OCI-M2 (cell line): ENCODE results near the gene TOX2.

Experiments
- DNase-seq: peaks from one replicate; lab custom pipeline; 2025; ENCODE audit not compliant: unreplicated experiment; lab: John Stamatoyannopoulos, UW

TOX2 gene

DNA sequence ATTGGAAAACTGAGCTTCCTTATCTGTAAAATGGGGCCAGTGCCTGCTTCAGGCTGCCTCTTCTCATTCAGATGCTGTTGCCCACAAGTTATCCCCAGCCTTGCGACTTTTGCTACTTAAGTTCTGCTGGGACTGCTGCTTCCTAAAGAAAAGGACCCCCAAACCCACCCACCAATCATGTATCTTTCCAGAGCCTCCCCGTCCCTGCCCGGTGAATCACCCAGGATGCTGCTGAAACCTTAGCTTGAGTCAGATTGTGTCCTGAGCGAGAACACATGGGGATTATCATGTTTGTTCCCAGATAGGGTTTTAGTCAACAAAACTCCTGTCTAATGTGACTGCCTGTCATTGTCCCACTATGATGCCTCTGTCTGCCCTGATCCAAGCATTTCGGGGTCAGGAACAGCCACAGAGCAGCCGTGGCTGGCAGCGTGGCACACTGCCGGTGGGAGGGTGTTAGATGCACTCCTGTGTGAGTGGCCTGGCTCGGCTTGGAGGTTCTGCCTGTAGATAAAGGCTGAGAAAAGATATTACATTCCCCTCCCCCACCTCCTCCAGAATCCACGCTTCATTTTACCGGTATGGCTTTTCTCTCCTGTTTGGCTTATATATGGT, 79.9 kb downstream of the TOX2 start:
- DNase-seq, result no peak

DNA sequence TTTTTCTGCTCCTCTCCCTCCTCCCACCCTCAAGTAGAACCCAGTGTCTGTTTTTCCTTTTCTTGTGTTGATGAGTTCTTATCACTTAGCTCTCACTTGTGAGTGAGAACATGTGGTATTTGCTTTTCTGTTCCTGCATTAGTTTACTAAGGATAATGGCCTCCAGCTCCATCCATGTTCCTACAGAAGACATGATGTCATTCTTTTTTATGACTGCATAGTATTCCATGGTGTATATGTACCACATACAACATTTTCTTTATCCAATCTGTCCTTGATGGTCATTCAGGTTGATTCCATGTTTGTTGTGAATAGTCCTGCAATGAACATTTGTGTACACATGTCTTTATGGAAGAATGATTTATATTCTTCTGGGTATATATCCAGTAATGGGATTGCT, 81.0 kb downstream of the TOX2 start:
- DNase-seq, result no peak

DNA sequence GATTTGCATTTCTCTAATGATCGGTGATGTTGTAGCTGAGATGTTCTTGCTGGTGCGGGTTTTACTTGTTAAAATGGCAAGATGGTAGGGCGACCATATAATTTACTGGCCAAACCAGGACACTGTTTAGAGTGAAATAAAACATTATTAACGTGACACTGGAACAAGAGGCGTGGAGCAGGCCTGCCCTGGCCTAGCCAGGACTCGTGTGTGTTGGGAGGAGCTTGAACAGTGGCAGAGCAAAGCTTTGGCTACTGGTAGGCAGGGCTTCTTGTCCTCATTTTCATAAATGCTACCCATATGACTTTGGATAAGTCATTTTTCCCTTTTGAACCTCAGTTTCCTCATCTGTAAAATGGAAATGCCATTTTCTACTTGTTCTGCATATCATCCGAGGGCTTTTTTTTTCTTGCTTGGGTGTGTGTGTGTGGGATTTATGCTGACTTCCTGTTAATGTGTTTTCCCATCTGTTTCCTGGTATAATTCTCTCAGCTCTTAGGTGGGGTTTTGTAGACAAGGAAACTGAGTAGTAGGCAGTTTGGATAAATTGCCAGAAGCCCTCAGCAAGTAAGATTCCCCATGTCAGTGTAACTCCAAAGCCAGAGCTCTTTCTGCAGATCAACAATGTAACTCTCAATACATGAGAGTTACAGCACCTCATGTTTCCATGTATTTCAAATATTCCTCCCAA, 81.7 kb downstream of the TOX2 start:
- no peak for DNase-seq

DNA sequence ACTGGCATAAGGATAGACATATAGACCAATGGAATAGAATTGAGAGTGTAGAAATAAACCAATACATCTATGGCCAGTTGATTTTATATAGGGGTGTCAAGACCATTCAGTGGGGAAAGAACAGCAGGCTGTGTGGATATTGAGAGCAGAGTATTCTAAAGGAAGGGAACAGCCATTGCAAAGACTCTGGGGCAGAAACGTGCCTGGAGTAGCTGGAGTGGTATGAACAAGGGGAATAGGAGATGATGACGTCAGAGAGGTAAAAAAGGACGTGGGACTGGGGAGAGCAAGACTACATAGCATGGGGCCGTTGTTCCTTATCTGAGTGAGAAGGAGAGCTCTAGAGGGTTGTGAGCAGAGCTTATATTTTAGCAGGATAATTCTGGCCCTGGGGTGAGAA, 85.2 kb downstream of the TOX2 start:
- no peak for DNase-seq

DNA sequence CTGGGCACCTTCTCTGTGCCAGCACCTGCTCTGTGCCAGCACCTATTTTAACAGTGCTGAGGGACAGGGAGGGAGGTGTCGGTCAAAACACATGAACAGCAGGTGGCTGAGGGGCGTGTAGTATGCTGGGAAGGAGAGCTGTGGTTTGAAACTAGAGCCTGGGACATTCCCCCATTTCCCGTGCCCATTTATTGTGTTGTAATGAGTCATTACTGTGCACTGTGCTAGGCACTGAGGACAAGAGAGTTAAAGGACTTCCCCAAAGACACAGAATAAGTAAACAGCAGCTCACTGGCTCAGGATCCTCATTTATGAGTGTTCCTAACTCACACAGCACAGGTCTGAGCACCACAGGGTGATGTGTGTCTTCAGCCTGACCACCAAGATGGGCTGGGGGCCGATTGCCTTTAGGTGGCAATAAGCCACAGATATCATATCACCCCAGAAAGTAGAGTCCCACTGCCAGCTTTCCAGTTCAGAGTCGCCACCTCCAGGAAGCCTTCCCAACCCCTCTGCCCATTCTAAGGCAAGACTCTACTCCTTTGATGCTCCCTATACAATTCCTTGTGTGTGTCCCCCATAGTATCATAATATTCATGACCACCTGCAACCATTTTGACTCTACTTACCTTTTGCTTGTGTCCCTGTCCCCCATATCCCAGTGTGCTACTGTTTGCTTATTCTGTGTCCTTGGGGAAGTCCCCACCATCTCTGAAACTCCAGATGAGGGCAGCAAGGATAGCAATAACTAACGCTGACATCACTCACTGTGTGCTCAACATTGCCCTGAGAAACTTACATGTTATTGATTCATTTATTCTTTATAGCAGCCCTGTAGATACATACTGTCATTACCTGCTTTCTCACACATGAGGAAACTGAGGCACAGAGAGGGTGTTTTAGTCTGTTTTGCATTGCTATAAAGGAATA, 87.3 kb downstream of the TOX2 start:
- DNase-seq, result no peak

DNA sequence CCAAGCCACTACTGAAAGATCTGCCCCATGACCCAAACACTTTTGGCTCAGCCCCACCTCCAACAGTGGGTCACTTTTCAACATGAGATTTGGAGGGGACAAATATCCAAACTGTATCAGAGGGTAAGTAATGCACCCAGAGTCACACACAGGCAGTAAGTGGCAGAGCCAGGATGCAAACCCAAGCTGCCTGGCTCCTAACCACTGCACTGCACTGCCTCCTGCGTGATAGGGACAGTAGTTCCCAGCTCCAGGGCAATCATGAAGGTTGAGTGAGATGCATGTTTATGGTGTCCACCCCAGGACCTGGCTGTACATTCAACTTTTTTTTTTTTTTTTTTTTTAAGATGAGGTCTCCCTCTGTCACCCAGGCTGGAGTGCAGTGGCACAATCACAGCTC, 88.2 kb downstream of the TOX2 start:
- no peak for DNase-seq

DNA sequence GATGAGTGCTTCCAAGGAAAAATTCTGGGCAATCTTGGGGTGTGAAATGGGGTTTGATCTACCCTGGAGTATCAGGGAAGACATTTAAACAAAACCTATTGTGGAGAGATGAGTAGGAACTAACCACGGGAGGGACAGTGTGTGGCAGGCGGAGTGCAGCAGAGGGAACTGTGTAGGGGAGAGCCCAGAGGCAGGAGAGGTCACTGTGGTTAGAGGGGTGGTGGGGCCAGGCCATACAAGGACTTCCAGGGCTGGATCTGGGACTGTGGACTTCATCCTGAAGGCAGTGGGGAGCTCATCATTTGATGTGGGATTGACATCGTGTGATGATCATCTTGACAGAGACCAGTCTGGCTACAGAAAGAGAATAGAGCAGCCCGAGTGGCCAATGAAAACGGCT, 89.0 kb downstream of the TOX2 start:
- DNase-seq, result no peak

DNA sequence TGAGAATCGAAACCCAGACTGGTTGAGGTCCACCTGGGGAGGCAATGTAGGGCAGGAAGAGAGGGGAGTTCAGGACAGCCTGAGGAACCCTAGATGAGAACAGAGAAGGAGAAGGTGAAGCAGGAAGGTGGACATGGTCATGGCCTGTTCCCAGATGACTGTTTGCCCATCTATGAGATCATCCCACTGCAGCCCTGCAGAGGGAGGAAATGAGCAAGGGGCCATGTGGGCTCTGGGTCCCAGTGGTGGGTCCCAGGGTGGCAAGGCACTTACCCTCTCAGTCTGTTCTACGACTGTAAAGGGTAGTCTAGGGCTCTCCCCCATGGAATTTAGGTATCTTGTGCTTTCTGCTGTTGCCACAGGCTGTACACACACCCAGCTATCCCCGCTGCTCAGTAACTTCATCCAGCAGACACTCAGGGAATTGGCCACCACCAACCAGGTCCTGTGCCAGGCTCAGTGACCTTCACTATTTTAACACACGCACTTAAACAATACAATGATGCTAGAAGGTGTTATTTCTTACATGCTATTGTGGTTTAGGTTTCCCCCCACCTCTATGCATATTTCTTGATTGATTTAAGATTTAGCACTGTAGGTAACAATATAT, 89.8 kb downstream of the TOX2 start:
- no peak for DNase-seq

DNA sequence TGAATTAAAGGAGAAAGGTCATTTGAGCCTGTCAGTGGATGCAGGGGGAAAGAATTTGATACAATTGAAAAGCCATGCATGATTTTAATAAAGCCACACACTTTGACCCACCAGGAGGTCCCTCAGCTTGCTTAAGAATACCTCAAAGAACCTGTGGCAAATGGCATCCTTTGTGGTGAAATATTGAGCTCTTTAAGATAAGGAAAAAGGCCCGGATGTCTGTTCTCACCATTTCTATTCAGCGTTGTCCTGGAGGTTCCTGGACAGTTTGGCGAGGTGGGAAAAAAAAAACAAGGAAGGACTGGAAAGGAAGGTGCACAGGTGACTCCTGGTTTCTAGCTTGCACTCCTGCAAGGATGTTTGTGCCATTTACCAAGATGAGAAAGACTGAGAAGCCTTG, 91.0 kb downstream of the TOX2 start:
- DNase-seq, result no peak

DNA sequence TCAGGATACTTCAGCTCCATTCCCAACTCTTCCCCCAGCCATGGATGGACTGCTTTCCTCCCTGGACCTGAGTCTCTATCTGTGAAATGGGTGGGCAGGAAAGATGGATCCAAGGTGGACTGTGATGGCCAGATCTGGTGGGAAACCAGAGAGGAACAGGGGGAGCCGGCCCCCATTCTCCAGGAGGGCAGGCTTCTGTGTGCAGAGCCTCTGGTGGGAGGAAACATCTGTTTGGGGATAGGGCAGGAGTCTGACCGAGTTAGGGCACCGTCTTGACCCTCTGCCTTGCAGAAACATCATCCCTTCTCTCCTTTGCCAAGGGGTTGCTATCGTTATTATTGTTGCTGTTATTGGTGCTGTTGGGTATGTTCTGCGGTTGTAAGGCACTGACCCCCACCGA, 91.5 kb downstream of the TOX2 start:
- no peak for DNase-seq

DNA sequence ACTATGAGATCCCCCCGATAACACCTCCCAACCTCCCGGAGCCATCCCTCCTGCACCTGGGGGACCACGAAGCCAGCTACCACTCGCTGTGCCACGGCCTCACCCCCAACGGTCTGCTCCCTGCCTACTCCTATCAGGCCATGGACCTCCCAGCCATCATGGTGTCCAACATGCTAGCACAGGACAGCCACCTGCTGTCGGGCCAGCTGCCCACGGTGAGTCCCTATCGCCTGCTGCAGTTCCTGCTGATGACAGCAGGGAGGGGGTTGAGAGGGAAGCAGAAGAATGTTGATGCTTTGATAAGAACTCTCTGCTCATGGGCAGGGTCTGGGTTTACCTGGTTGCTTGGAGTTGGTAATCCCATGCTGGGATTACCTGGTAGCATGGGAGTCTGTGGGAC, 91.9 kb downstream of the TOX2 start:
- no peak for DNase-seq

DNA sequence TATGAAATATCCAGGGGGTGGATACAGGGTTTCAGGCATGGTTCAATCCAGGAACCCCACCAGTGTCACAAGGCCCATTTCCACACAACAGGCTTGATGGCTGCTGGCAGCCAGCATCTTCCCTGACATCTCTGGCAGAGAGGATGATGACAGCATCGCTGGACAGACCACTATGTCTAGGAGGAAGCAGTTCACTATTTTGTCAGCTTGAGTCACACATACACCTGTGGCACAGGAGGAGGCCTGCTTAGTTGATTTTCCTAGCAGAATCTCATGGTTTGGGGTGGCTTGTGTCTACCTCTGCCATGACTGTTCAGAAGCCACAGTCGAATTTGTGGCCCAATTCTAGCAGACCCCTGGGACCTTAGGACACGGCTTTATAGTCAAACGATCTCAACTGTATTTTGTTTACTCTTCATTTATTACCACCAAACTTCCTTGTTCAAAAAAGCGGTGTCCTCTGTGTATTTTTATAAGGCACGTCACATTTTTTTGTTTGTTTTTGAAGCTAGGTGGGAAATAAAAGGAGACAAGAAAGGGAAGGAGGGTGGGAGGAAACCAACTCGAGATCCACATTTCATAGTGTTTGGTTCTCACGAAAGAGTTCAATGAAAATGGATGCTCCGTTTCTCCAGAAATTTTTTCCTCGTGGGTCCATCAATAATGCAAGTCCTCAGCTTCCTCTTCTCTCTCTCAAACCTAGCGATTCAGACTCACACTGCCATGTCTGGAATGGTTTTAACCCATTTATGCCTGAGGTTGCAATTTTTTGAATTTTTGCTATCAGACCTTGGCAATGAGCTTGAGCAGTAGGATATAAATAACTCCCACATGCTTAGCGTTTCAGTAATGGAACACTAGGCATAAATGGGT, 94.4 kb downstream of the TOX2 start:
- DNase-seq, result no peak

DNA sequence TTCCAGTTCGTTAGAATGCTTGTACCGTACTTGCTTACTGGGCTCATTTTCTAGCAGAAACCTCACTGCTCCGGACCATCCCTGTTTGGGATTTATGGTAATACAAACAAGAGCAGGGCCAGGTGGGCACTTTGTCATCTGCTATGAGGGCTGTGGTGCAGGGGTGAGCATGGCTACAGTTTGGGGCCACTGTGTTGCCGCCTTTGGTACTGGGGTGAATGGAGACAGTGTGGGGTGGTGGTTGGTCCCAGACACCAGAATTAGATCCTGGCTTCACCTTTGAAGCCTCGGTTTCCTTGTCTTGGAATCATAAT, 95.0 kb downstream of the TOX2 start:
- DNase-seq, result no peak

DNA sequence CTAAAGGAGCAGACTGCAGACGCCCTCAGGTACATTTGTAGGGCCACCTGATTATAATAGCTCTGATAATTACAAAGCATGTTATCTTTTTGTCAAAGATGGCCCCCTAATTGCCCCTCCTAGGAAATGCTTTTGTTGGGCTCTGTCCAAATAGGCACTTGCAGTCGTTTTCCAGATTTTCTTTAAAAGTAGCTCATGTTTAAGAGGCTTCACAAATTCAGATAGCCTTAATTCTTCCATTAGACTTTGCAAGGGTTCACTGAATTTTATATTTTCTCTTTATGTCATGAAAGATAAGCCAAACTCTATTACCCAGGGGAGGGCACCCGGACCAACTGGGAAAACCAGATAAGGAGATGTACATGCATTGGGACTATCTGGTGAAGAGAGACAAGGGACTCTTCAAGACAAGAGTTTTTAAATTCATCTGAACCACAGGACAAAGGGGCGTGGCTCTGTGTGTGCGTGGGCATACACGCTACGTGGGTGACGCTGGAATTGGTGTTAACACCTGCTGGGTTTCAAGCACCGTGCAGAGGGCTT, 95.6 kb downstream of the TOX2 start:
- no peak for DNase-seq

DNA sequence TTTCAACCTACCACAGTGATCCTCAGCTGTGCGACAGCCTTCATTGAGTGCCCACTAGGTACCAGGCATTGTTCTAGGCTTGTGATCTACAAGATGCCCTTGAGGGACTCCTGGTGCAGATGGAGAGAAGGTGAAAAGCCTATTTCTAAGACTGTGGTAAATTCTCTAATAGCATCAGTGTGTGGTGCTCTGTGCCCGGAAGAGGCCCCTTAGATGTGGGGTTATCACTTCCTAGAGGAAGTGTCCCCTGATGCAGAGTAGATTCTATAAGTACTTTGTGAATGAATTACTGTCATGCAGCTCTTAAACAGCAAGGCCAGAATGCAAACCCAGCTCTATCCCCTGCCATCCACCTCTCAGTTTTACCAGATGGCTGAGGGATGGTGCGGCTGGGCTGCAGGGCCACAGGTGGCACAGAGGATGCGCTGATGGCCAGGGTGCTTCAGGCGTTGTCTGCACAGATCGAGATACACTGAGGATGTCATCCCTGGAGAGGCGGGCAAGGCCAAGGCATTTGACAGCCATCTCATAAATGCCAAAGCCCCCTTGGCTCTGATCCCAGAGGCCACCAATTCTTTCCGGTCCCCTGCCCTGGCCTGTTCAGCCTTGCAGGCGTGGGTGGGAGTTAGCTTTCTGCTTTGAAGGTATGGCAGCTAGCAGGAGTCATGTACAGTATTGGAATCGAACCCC, 96.7 kb downstream of the TOX2 start:
- DNase-seq, result no peak

DNA sequence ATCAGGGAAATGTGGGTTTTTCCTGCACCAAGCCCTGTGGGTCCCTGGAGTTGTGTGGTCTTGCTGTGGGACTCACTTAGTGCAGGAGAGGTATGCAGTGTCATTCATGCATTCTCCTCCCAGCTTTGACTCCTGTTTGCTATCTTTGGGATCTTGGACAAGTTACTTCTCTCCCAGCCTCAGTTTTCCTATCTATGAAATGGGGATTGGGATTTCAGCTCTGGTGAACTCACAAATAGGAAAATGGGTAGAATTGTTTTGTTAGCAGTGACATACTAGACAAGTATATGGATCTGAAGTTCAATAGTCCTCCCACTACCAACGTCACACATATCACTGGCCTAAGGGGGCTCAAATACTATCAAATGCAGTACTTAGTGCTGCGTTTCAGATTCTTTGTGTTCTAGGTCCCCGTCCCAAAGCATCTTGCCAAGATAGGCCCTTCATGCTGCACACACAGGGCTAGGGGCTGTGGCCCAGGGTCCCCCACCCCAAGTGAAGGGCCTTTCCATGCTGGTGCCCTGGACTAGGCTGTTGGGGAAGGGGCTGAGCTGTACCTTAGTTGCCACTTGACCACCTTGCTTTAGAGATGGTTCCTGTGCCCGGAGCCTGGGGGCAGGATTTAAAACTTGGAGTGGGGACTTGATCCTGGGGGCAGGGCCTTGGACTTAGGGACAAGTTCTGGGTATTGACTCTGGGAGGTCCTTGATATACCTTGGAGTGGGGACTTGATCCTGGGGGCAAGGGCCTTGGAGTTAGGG, 98.0 kb downstream of the TOX2 start:
- DNase-seq, result no peak

DNA sequence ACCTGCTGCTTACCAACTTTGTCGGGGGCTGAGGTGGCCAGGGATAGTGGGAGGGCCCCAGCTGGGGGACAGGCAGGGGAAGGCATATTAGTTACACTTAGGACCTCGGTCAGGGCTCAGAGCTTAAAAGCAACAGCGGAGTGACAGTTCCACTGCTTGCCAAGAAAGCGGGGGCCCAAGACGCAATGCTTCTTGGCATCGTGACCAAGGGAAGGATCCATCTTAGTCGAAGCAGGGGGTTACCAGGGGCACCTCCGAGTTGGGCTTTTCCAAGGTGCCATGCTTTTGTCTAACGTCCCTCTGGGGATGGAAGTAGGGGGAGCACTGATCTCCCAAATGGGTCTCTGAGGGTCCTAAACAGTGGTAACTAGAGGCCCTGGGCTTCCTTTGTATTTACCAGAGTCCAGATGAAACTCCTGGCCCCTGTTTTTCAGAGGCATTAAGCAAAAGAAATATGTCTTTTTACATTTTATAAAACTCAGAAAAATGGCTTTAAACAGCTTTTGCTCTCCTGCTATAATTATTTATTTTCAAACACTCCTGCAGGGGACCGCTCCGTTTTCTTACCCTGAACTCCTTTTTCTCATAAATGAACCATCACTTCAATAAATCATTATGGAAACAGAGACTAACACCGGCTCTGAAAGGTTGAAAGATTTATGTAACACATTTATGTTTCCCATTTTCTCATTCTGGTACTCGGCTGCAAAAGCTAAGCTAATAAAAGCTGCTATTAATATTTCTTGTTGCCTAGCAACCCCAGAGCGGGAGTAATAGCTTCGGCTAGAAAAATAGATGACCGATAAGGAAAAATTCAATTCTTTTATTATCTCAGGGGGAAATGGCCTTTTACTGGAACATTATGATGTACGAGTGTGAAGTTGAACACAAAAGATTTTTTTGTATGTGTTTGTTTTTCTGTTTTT, 100.4 kb downstream of the TOX2 start:
- DNase-seq, result no peak

DNA sequence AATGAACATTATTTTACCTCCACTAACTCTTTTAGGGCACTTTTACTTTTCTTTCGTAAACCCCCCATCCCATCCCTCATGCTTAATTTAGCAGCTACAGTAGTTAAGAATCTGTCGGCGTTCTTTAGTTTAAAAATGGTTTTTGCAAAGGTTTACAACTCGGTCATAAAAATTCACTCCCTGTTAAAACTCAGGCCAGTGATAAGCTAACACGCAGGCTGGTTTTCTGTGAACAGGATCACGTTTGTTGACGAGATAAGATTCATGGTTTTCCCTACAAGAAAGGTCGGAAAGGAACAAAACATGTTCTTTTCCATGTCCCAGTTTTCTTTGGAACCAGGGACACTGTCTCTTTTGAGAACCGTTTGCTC, 101.1 kb downstream of the TOX2 start:
- DNase-seq, result no peak
